HG03280 (cell line): ENCODE results near the gene PRKN.
"Not testable (repeated sequence)": the region's sequence is repeated elsewhere in the genome, so short reads cannot be mapped to it uniquely, and the experiment has no call there.

ENCODE experiments used
- ATAC-seq: cut with Tn5 transposase; IDR thresholded peaks from one replicate; pipeline ENCODE4 v1.9.1; 2021; ENCODE audit warnings: mild to moderate bottlenecking, moderate library complexity; ENCODE audit not compliant: unreplicated experiment

PRKN gene

GRCh38 chr6:161834426-161834825 lies 893.1 kb downstream of the PRKN start:
- no peak for ATAC-seq

- ATAC-seq = no peak
Measured at GRCh38 chr6:161833099-161833860, 894.3 kb downstream of the PRKN start.

GRCh38 chr6:161832622-161833021 lies 894.9 kb downstream of the PRKN start:
- ATAC-seq = no peak

GRCh38 chr6:161830866-161831616 lies 896.5 kb downstream of the PRKN start:
- no peak for ATAC-seq

- no peak for ATAC-seq
Measured at GRCh38 chr6:161829291-161829729, 898.3 kb downstream of the PRKN start.

GRCh38 chr6:161828355-161828754 lies 899.2 kb downstream of the PRKN start:
- no peak for ATAC-seq

GRCh38 chr6:161826512-161826911 lies 901.1 kb downstream of the PRKN start:
- ATAC-seq = no peak

- ATAC-seq = not testable (repeated sequence)
Measured at GRCh38 chr6:161822204-161822603, 905.4 kb downstream of the PRKN start.

- ATAC-seq = no peak
Measured at GRCh38 chr6:161817881-161818280, 909.7 kb downstream of the PRKN start.

- no peak for ATAC-seq
Measured at GRCh38 chr6:161815965-161816364, 911.6 kb downstream of the PRKN start.

GRCh38 chr6:161813156-161813555 lies 914.4 kb downstream of the PRKN start:
- ATAC-seq = no peak

GRCh38 chr6:161809971-161810370 lies 917.6 kb downstream of the PRKN start:
- no peak for ATAC-seq

- ATAC-seq = no peak
Measured at GRCh38 chr6:161804838-161805237, 922.7 kb downstream of the PRKN start.

- no peak for ATAC-seq
Measured at GRCh38 chr6:161803131-161803530, 924.4 kb downstream of the PRKN start.

GRCh38 chr6:161802231-161802630 lies 925.3 kb downstream of the PRKN start:
- ATAC-seq = no peak

GRCh38 chr6:161798844-161799394 lies 928.6 kb downstream of the PRKN start:
- ATAC-seq = no peak

- ATAC-seq = no peak
Measured at GRCh38 chr6:161796681-161797080, 930.9 kb downstream of the PRKN start.

- no peak for ATAC-seq
Measured at GRCh38 chr6:161792851-161793493, 934.6 kb downstream of the PRKN start.

- ATAC-seq = no peak
Measured at GRCh38 chr6:161788531-161788930, 939.0 kb downstream of the PRKN start.

GRCh38 chr6:161772176-161772575 lies 955.4 kb downstream of the PRKN start:
- no peak for ATAC-seq

- ATAC-seq = no peak
Measured at GRCh38 chr6:161761966-161762365, 965.6 kb downstream of the PRKN start.
